Tibial nerve (tissue), 4 donors: ENCODE measurements around the gene MUSTN1. TPM values are rescaled to one million over a fixed set of nuclear protein-coding genes. Genes with fewer than 3 reads are reported as not detected.

Experiments
- DNase-seq, 2 donors: peaks; one replicate each; pipeline ENCODE4 v3.0.0-alpha.2; 2019; ENCODE audit warnings: low spot score in 2 of 2
- H3K27ac ChIP-seq, 4 donors: fragments of 200-600 bp; sonication (generic) in 3 of 4; one replicate each; pipeline ENCODE4 v1.5.1; 2017 to 2019; ENCODE audit warnings: mild to moderate bottlenecking in 1 of 4
- H3K27me3 ChIP-seq, 2 donors: fragments of 200-600 bp; sonication (generic) in 1 of 2; one replicate each; pipeline versions ENCODE4 v1.5.1 to v1.6.0; 2017 to 2019
- H3K36me3 ChIP-seq, 3 donors: fragments of 200-600 bp; sonication (generic); one replicate each; pipeline ENCODE4 v1.5.1; 2018 to 2019
- H3K4me1 ChIP-seq, 4 donors: fragments of 200-600 bp; sonication (generic) in 3 of 4; one replicate each; pipeline ENCODE4 v1.5.1; 2017 to 2019
- H3K4me3 ChIP-seq, 4 donors: fragments of 200-600 bp; sonication (generic) in 3 of 4; one replicate each; pipeline ENCODE4 v1.5.1; 2017 to 2019; ENCODE audit warnings: mild to moderate bottlenecking in 1 of 4, moderate library complexity in 1 of 4
- H3K9me3 ChIP-seq, 4 donors: fragments of 200-600 bp; sonication (generic) in 3 of 4; one replicate each; pipeline ENCODE4 v1.5.1; 2017 to 2019
- CTCF ChIP-seq, 5 experiments: fragments of 200-600 bp in 3 of 5; fragments of 450-650 bp in 2 of 5; sonication (generic) in 3 of 5; IDR thresholded peaks; one replicate each; pipeline ENCODE4 v1.5.1; 2016 to 2019; ENCODE audit warnings: antibody characterized with exemption in 5 of 5, mild to moderate bottlenecking in 3 of 5, moderate library complexity in 2 of 5
- EP300 ChIP-seq, 2 donors: sonication (generic); formaldehyde crosslinking; IDR thresholded peaks; one replicate each; pipeline ENCODE4 v1.6.1; 2017; ENCODE audit warnings: antibody characterized with exemption in 2 of 2, mild to moderate bottlenecking in 1 of 2
- POLR2A ChIP-seq, 2 donors: fragments of 450-650 bp; IDR thresholded peaks; one replicate each; pipeline ENCODE4 v1.6.1; 2017; ENCODE audit warnings: antibody characterized with exemption in 2 of 2, mild to moderate bottlenecking in 2 of 2, moderate library complexity in 2 of 2
- WGBS, 2 donors: methylation state at CpG; one replicate each; pipeline ENCODE4 v1.1.5; 2018; 5-methylcytosine and 5-hydroxymethylcytosine counted together
- total RNA-seq, 4 donors: library from RNA; depleted of rRNA; stranded (reverse); fragments of >200 nt; gene quantifications; one replicate each; pipeline ENCODE4 v1.1.0, GENCODE V29; 2016

The MUSTN1 gene
- total RNA-seq, 4 donors from 2014 or later: 38.5 to 77.9 (median 64.9) TPM

GRCh38 chr3:52879581-52879980 lies 44.8 kb upstream of the MUSTN1 start:
- TF ChIP-seq EP300 (IDR thresholded peaks at IDR 0.05): no peak
- no peak for TF ChIP-seq POLR2A (IDR thresholded peaks at IDR 0.05)
- TF ChIP-seq CTCF (IDR thresholded peaks at IDR 0.05): no peak
- no peak for DNase-seq
- H3K4me3 ChIP-seq: no peak overlapping the region
- peaks cover 0 to 11% (median 0%) of the 10 kb centered on the region in 3 donors for H3K36me3 ChIP-seq
- 82 to 89% methylated on average over 4 of the region's 4 CpGs for WGBS, 2 donors
- no peaks in the 10 kb centered on the region for H3K9me3 ChIP-seq
- H3K27ac ChIP-seq: no peak overlapping the region
- H3K27me3 ChIP-seq: no peaks in the 10 kb centered on the region
- H3K4me1 ChIP-seq: no peaks in the 10 kb centered on the region

GRCh38 chr3:52879090-52879489 lies 44.3 kb upstream of the MUSTN1 start:
- Histone ChIP-seq H3K4me1 (no peaks in the 10 kb centered on the region), H3K9me3 (no peaks in the 10 kb centered on the region), H3K4me3 (no peak overlapping the region), H3K36me3 (peaks cover 0 to 11% (median 0%) of the 10 kb centered on the region in 3 donors), H3K27ac (no peak overlapping the region), H3K27me3 (no peaks in the 10 kb centered on the region)
- 85 to 96% methylated on average over 4 of the region's 4 CpGs for WGBS, 2 donors
- TF ChIP-seq POLR2A (IDR thresholded peaks at IDR 0.05) (no peak), CTCF (IDR thresholded peaks at IDR 0.05) (no peak), EP300 (IDR thresholded peaks at IDR 0.05) (no peak)
- no peak for DNase-seq

DNA sequence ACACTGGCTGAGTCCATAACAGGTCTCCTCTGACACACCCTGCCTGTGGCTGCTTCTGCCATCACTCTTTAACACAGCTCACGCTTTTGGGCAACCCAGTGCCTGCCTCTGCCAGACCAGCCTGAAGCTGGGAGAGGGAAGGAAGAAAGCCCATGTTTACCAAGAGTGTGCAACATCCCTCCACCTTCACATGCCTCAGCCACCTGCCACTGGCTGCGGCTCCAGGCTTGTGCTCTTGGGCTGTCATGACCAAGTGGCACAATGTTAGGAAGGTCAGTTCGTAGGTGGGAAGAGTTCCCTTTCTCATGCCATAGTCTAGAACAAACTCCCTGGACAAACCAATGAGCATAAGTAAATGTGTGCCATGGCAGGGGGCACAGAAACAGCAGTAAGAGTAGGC lies 42.3 kb upstream of the MUSTN1 start:
- H3K36me3 ChIP-seq: peaks cover 0 to 11% (median 0%) of the 10 kb centered on the region in 3 donors
- TF ChIP-seq CTCF (IDR thresholded peaks at IDR 0.05) (no peak), POLR2A (IDR thresholded peaks at IDR 0.05) (no peak), EP300 (IDR thresholded peaks at IDR 0.05) (no peak)
- 90 to 91% methylated on average over 3 of the region's 3 CpGs for WGBS, 2 donors
- H3K27me3 ChIP-seq: no peaks in the 10 kb centered on the region
- no peak overlapping the region for H3K4me3 ChIP-seq
- no peak overlapping the region for H3K27ac ChIP-seq
- no peaks in the 10 kb centered on the region for H3K4me1 ChIP-seq
- no peak for DNase-seq
- no peaks in the 10 kb centered on the region for H3K9me3 ChIP-seq

DNA sequence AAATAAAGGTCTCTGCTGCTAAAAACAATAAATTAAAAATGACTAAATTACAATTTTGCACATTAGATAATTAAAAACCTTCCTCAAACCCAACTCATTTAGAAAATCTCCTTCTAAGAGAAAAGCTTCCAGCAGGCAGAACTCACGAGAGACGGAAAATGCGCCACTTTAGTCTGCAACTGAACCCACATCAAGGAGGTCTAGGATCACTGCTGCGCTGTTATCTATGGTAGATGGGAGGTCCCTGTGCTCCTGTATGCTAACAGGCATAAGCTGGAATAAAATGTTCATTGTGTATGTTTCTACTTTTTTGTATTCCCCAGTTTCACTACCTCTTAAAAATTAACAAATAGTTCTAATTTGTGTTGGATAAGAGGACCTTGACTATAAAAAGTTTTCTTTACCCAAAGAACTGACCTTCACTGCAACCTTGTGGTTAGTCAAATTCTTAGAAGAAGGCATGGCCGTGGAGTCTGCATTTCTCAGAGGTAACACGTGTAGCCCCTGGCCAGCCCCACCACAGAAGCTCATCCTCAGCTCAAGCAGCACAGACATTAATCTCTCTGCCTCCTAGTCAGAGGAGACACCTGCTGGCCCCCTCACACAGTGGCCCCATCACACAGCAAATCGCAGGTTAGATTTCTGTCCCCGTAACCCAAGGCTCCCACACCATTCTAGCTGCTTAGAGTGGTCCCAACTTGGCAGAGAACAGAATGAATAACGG lies 40.2 kb upstream of the MUSTN1 start:
- Histone ChIP-seq H3K27me3 (no peaks in the 10 kb centered on the region), H3K4me1 (peaks cover 0 to 3% (median 0%) of the 10 kb centered on the region in 4 donors), H3K9me3 (no peaks in the 10 kb centered on the region), H3K27ac (no peak overlapping the region), H3K4me3 (no peak overlapping the region), H3K36me3 (peaks cover 0 to 11% (median 0%) of the 10 kb centered on the region in 3 donors)
- 83 to 84% methylated on average over 9 of the region's 9 CpGs for WGBS, 2 donors
- DNase-seq: no peak
- TF ChIP-seq CTCF (IDR thresholded peaks at IDR 0.05) (no peak), POLR2A (IDR thresholded peaks at IDR 0.05) (no peak), EP300 (IDR thresholded peaks at IDR 0.05) (no peak)

GRCh38 chr3:52874160-52874701 lies 39.4 kb upstream of the MUSTN1 start:
- 76 to 82% methylated on average over 5 of the region's 5 CpGs for WGBS, 2 donors
- Histone ChIP-seq H3K9me3 (no peaks in the 10 kb centered on the region), H3K27me3 (no peaks in the 10 kb centered on the region), H3K36me3 (peaks cover 0 to 6% (median 0%) of the 10 kb centered on the region in 3 donors), H3K4me1 (peaks cover 0 to 3% (median 0%) of the 10 kb centered on the region in 4 donors), H3K4me3 (no peak overlapping the region), H3K27ac (no peak overlapping the region)
- DNase-seq: no peak
- no peak for TF ChIP-seq CTCF (IDR thresholded peaks at IDR 0.05)
- no peak for TF ChIP-seq EP300 (IDR thresholded peaks at IDR 0.05)
- no peak for TF ChIP-seq POLR2A (IDR thresholded peaks at IDR 0.05)
